Ramos (cell line): Measurements from ENCODE around the gene GDF11.
"Not testable (repeated sequence)": the region's sequence is repeated elsewhere in the genome, so short reads cannot be mapped to it uniquely, and the experiment has no call there.

Experiments
- in situ Hi-C: fragments of 300-500 bp; cut with MboI; formaldehyde crosslinking; loops from one replicate; pipeline ENCODE4 v1.14.3; 2022; ENCODE audit warnings: low sequenced_read_pairs; ENCODE audit not compliant: unreplicated experiment

GDF11 gene

GRCh38 chr12:55736780-55737580 is 5.9 kb upstream of the GDF11 start:
- in situ Hi-C loops: loop anchor here (10.0 kb wide), 1 partner anchor 298 kb away; no protein-coding TSS in a partner anchor

GRCh38 chr12:55737581-55738122 is 5.3 kb upstream of the GDF11 start:
- in situ Hi-C loops: loop anchor here (10.0 kb wide), 1 partner anchor 297 kb away; no protein-coding TSS in a partner anchor

- in situ Hi-C loops: loop anchor here (10.0 kb wide), 1 partner anchor 296 kb away; no protein-coding TSS in a partner anchor
Observed at GRCh38 chr12:55738123-55739024, 4.5 kb upstream of the GDF11 start.

DNA sequence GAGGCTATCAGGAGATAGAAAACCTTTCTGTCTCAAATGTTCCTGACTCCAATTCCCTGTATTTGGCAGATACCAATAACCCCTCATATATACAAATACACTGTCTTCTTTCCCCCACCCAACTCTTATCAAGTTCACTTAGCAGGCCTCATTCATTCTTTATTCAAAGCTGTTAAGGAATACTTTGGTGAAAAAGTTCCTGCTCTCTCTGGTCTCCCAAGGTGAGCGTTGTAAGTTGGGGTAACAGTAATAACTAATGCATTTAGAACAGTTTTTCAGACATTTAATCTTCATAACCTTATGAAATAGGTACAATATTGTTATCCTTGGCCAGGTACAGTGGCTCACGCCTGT is 3.9 kb upstream of the GDF11 start:
- in situ Hi-C loops: loop anchor here (10.0 kb wide), 1 partner anchor 296 kb away; no protein-coding TSS in a partner anchor

- in situ Hi-C loops: no loop called here
Observed at GRCh38 chr12:55741931-55742680, 816 bp upstream of the GDF11 start.

- in situ Hi-C loops: no loop called here
Observed at GRCh38 chr12:55743406-55744339, 751 bp downstream of the GDF11 start.

- in situ Hi-C loops: loop anchor here (5.0 kb wide), 1 partner anchor 198 kb away; no protein-coding TSS in a partner anchor
Observed at GRCh38 chr12:55744340-55745030, 1.6 kb downstream of the GDF11 start.

- in situ Hi-C loops: loop anchor here (5.0 kb wide), 1 partner anchor 197 kb away; no protein-coding TSS in a partner anchor
Observed at GRCh38 chr12:55745361-55746173, 2.6 kb downstream of the GDF11 start.

GRCh38 chr12:55746174-55746912 is 3.4 kb downstream of the GDF11 start:
- in situ Hi-C loops: loop anchor here (5.0 kb wide), 1 partner anchor 196 kb away; no protein-coding TSS in a partner anchor

DNA sequence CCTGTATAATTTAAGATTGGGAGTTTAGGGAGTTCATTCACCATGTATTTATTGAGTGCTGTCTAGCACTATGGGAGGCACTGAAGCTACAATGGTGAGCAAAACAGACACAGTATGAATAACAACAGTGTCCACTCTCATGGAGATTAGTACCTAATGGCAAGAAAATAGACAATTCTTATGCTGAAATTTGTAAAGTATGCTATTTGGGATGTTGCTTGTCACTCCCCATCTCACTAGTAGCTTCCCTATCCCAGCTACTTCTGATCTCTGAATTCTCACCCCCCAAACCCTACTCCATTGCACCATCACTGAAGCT is 4.0 kb downstream of the GDF11 start:
- in situ Hi-C loops: loop anchor here (5.0 kb wide), 1 partner anchor 195 kb away; no protein-coding TSS in a partner anchor

DNA sequence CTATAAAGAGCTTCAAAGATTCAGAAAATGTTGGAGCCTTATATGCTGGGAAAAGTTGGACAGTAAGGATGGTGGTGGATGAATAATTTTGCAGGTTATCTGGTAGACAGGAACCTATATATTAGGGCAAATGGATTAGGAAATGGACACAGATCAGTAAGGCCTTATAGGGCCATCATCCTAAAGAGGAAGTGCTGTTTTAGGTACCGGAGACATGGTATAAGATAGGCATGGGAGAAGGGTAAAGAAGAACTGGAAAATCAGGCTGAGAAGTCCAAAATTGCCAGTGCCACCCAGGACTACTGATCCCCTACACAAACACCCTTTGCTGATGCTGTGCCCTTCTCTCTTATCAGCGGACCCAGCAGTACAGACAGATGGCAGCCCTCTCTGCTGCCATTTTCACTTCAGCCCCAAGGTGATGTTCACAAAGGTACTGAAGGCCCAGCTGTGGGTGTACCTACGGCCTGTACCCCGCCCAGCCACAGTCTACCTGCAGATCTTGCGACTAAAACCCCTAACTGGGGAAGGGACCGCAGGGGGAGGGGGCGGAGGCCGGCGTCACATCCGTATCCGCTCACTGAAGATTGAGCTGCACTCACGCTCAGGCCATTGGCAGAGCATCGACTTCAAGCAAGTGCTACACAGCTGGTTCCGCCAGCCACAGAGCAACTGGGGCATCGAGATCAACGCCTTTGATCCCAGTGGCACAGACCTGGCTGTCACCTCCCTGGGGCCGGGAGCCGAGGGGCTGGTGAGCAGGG is 5.5 kb downstream of the GDF11 start:
- in situ Hi-C loops: loop anchor here (5.0 kb wide), 1 partner anchor 194 kb away; no protein-coding TSS in a partner anchor

GRCh38 chr12:55755246-55755645 is 12.3 kb downstream of the GDF11 start:
- in situ Hi-C loops: no loop called here

DNA sequence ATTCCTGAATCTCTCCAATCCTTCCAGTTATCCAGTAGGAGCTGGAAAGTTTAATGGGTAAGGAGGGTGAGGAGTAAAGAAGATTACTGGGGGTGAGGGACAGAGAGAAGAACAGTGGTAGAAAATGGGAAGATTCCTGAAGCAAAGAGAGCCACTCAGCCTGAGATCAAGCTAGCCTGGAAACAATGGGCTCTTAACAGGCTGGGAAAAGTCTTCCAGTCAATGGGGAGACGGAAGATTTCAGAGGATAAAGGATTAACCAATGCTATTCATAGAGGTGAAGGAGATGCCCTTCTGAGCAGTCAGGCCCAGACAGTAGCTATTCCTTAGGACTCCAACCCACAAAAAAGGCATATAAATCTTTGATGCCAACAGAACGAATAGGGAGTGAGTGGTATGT is 14.8 kb downstream of the GDF11 start:
- in situ Hi-C loops: no loop called here

DNA sequence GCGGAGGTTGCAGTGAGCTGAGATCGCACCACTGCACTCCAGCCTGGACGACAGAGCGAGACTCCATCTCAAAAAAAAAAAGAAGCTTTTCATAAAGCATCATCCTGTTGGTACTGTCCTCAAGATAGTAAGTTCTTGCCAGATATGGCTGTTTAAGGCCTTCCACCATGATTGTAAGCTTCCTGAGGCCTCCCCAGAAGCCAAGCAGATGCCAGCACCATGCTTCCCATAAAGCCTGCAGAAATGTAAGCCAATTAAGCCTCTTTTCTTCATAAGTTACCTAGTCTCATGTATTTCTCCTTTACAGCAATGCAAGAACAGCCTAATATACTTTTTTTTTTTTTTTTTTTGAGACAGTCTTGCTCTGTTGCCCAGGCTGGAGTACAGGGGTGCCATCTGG is 15.7 kb downstream of the GDF11 start:
- in situ Hi-C loops: not testable (repeated sequence)

GRCh38 chr12:55760663-55761062 is 17.7 kb downstream of the GDF11 start:
- in situ Hi-C loops: no loop called here

DNA sequence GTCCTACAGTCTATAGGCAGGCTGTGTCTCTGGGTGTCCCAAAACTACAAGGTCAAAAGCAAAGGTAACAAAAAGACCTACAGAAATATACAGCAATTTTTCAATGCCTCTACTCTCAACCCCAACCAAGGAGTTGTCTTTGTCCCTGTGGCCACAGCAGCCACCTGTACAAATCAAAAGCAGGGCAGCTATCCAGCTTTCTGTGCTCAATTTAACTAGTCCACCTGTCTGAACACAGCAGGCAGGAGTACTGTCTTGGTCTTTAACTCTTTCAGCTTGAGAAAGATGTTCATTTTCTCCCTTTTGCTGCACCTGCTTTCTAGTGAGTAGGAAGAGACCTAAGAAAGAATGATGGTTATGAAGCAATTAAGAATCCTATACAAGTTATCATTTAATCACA is 19.7 kb downstream of the GDF11 start:
- in situ Hi-C loops: no loop called here
